ENCODE measurements around the gene CTSW.

The CTSW gene

GRCh38 chr11:65903715-65904114, 24.1 kb downstream of the CTSW start:
- no peak for DNase-seq (ENCODE audit: low read depth)

GRCh38 chr11:65906602-65907001, 27.0 kb downstream of the CTSW start:
- no peak for DNase-seq (ENCODE audit: low read depth)

- DNase-seq (ENCODE audit: low read depth): no peak
Observed at GRCh38 chr11:65907878-65908277, 28.2 kb downstream of the CTSW start.

- DNase-seq (ENCODE audit: low read depth): peak; percentile 97
Observed at GRCh38 chr11:65911682-65912568, 32.3 kb downstream of the CTSW start.

DNA sequence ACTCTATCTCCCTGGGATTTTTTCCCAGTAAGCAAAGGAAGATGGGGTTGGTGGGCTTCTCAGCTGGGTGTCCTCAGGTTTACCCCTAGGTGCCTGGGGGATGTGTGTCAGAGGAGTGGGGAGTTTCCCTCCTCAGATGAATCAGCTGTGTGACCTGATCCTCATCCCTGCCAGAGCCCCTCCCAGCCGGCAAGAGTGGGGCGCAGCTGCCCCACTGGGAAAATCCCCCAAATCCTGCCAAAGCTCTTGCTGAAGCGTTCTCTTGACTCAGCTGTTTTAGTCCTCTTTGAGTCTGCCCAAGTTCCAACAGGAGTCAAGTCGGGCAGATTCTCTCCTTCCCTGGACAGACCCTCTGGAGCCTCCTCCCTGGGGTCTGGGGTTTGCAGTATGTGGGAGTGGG, 33.2 kb downstream of the CTSW start:
- DNase-seq (ENCODE audit: low read depth): no peak

GRCh38 chr11:65915101-65915820, 35.6 kb downstream of the CTSW start:
- no peak for DNase-seq (ENCODE audit: low read depth)

GRCh38 chr11:65915821-65916251, 36.2 kb downstream of the CTSW start:
- peak; percentile 99 for DNase-seq (ENCODE audit: low read depth)

DNA sequence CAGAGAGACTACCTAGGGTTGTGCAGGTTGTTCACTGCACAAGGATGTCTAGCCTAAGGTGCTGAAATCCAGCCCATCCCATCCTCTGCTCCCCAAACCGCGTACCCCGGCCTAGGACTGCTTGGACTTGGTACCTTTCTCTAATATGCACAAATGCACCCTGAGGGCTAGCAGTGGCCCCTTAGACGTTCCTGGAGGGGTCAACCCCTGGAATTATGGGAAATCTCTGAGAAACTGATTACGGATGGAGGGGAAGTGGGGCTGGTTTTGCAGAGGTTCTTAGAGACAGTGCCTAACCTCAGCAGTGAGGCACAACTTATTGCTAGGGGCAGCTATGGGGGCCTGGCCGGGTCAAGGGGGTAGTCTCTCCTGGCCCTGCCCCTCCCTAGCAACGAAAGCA, 36.8 kb downstream of the CTSW start:
- no peak for DNase-seq (ENCODE audit: low read depth)

DNA sequence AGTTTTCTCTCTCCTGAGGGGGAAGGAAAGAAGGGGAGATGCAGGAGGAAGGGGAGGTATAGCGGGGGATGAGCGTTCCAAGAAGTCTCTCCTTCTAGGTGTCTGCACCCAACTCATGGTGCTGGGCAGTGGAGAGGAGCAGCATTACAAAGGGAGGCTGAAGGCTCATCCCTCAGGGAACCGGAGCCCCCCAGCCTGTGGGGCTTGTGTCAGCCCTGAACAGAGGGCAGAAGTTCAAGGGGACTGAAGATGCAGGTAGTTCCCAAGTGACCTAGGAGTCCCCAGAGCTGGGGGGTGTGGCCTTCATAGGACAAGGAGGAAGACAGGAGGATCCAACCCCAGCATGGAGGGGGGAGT, 37.4 kb downstream of the CTSW start:
- no peak for DNase-seq (ENCODE audit: low read depth)

- DNase-seq (ENCODE audit: low read depth): no peak
Observed at GRCh38 chr11:65917434-65918210, 38.0 kb downstream of the CTSW start.

DNA sequence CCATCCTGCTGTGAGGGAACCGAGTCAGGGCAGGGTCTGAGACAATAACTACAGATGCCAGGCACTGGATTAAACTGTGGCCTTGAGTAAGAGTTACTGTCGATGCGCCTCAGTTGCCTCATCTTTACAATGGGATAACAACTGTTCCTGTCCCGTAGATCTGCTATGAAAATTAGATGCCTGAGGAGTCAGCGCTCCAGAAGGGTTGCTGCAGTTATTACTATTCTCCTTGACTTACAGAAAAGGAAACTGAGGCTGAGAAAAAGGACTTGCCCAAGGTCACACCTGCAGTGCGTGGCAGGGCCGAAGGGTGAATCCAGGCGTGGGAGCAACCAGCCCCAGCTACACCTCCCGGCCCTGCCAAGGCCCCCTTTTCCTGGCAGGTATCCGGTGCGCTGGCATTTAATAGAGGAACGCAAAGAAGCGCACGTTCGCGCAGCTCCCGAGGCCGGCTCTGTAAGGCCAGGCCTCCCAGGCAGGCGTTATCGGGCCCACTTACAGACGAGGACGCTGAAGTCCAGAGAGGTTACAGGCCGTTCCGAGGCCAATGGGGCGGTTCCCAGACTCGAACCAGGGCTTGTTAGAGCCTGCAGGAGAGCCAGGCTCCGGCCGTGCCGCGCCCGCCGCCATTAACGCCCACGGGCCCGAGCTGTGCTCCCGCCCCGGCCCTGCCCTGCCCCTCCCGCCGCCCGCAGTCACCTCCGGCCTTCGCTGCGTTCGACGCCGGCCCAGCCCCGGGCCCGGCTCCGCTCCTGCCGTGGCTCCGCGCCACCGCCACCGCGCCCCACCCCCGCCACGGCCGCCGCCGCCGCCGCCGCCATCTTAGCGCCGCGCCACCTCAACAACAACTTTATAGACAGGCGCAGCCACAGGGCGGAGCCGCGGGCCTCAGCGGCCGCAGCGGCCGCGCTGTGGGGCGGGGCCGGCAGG, 38.8 kb downstream of the CTSW start, which contains the start of gene C11orf68:
Gene C11orf68, minus strand, starts transcription at position 852 of the 930 bp plus-strand sequence. Its CDS starts 31 bp downstream, at position 821.
- DNase-seq (ENCODE audit: low read depth): no peak

GRCh38 chr11:65919141-65919572, 39.5 kb downstream of the CTSW start, which contains the start of gene DRAP1:
TSS of gene DRAP1 (plus strand) at chr11:65919426. CDS start at chr11:65919502, 76 bp downstream.
- DNase-seq (ENCODE audit: low read depth): peak; percentile 87

DNA sequence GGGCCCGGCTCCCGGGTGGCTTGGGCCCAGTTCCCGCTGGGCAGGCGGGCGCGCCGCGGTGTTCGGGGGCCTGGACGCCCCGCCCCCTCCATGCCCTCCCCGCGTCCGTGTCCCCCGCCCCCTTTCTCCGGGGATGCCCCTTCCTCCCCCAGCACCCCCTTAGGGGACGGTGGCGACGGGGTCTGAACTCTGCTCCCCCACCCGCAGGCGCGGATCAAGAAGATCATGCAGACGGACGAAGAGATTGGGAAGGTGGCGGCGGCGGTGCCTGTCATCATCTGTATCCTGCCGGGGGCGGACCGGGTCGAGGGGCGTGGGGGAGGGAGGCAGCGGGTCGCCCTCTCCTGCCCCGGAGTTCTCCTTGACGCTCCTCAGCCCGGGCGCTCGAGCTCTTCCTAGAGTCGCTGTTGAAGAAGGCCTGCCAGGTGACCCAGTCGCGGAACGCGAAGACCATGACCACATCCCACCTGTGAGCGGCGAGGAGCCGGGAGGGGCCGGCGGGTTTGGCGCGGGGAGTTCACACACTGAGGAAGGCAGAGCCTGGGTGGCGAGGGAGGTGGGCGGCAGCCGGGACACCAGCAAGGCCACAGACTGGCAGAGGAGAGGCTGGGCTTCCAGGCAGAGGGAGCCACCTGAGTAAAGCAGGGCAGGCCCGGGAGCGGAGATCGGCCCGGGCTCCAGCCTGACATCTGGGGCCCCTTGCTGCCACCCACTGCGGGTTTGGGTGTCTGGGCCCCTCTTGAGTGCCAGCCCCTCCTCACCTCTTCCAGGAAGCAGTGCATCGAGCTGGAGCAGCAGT, 40.1 kb downstream of the CTSW start:
- no peak for DNase-seq (ENCODE audit: low read depth)

DNA sequence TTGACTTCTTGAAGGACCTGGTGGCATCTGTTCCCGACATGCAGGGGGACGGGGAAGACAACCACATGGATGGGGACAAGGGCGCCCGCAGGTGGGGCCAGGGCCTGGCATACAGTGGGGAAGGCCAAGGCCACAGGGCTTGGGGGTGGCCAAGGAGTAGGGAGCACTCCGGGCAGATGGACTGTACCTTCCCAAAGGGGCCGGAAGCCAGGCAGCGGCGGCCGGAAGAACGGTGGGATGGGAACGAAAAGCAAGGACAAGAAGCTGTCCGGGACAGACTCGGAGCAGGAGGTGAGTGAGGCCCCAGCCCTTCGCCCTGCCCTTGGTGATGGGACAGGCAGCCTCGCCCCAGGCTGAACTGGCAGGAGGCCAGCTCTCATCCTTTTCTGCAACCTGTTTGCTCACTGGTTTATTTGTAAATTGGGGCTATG, 40.8 kb downstream of the CTSW start:
- no peak for DNase-seq (ENCODE audit: low read depth)

DNA sequence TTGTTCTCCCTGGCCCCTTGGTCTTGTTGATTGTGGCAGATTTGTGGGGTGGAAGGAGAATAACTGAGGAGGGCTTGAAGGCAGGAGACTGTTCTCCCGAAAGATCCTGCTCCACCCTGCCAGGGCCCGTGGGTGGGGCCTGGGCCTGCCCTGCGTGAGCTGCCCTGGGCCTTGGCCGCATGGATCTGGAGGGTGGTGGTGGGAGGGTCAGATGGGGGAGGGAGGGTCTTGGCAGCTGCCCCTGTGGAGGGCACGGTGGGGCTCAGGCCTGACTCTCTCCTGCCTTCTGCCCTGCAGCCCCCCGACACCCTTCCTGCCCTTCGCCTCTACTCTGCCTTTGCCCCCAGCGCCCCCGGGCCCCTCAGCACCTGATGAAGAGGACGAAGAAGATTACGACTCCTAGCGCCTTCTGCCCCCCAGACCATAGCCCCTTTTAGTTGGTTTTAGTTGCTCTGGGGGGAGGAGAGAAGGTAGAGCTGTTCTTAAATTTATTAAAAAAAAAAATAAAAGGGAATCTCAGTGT, 41.5 kb downstream of the CTSW start:
- DNase-seq (ENCODE audit: low read depth): no peak

- DNase-seq (ENCODE audit: low read depth): no peak
Observed at GRCh38 chr11:65921876-65922275, 42.2 kb downstream of the CTSW start.

- DNase-seq (ENCODE audit: low read depth): no peak
Observed at GRCh38 chr11:65922565-65922964, 42.9 kb downstream of the CTSW start.

DNA sequence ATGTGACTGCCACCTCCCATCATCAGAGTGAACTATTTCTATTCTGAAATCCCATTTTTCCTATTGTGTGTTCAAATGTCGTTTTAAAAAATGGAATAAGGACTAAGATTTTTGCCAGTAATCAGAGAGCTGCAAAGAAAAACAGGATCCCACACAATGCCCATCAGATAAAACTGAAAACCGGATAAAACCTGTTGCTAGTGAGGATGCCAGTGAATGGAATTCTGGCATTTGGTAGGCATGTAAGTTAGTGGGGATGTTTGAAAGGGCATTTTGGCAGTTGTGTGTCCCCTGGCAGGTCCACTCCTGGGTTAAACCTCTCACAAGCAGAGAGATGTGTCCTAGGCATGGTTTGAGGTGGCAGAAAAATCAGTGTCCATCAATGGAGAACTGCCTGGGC, 45.8 kb downstream of the CTSW start:
- no peak for DNase-seq (ENCODE audit: low read depth)

- DNase-seq (ENCODE audit: low read depth): no peak
Observed at GRCh38 chr11:65927904-65928397, 48.3 kb downstream of the CTSW start.

- DNase-seq (ENCODE audit: low read depth): no peak
Observed at GRCh38 chr11:65928667-65929066, 49.0 kb downstream of the CTSW start.
